Measurements from ENCODE around the gene CDC40. TPM values are rescaled to one million over a fixed set of nuclear protein-coding genes. Genes with fewer than 3 reads are reported as not detected.
"Not testable (repeated sequence)": the region's sequence is repeated elsewhere in the genome, so short reads cannot be mapped to it uniquely, and the experiment has no call there.

Gene CDC40
- total and polyA plus RNA-seq, 5 experiments from 2014 or later = 21.0 to 39.6 (median 25.6) TPM

DNA sequence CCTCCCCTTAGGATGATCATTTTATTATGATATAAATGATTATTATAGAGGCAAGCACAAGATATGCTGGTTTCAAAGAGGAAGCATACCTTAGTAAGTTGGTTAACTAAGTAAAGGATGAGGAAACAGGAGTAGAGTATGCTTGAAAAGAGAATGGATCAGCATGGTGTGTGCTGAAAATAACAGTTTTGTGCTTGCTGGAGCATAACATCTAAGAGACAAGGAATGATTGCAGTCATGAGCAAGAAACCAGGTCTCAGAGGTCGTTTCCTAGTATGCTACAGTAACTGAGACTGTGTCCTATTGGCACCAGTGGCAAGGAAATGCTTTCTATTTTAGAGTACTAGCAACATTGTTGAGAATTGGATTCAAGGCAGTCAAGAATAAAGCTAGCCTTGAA lies 34.1 kb downstream of the CDC40 start:
- DNase-seq (no peak), ATAC-seq (no peak)
- H3K4me3 Mint-ChIP-seq = no peak overlapping the region
- POLR2A ChIA-PET = no interaction called here
- H3K4me1 Mint-ChIP-seq = peaks cover 0 to 10% (median under 1%) of the 10 kb centered on the region in 4 donors
- H3K27ac Mint-ChIP-seq = no peak overlapping the region
- no peaks in the 10 kb centered on the region for H3K9me3 Mint-ChIP-seq
- no peaks in the 10 kb centered on the region for H3K27me3 Mint-ChIP-seq
- H3K36me3 Mint-ChIP-seq = peaks cover 22 to 89% (median 24%) of the 10 kb centered on the region in 3 donors

GRCh38 chr6:110216140-110216539 lies 35.9 kb downstream of the CDC40 start:
- DNase-seq = no peak
- Mint-ChIP-seq H3K27ac (peak overlapping the region in 3 of 10 donors; percentile 6 to 70 (median 9)), H3K4me1 (peaks cover 0 to 10% (median under 1%) of the 10 kb centered on the region in 4 donors), H3K27me3 (no peaks in the 10 kb centered on the region), H3K9me3 (no peaks in the 10 kb centered on the region), H3K4me3 (no peak overlapping the region), H3K36me3 (peaks cover 24 to 92% (median 32%) of the 10 kb centered on the region in 3 donors)
- no peak for ATAC-seq
- POLR2A ChIA-PET = no interaction called here

DNA sequence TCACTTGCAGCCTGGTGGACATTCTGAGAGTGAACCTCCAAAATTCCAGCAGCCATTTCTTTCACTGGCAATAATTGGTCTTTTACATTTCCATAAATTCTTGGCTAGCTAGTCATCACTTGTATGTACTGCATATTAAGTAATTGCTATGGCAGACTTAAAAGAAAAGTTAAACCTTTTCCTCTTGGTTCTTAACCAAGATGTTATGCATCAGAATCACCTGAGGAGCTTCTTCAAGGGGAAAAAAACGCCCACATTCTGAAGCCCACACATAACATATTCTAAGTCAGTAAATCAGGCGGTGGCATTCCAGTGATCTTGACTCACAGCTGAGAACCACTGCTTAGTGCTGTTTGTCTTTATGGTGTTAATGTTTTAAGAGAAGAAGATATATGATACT lies 37.0 kb downstream of the CDC40 start:
- Mint-ChIP-seq H3K4me3 (no peak overlapping the region), H3K27me3 (no peaks in the 10 kb centered on the region), H3K27ac (no peak overlapping the region), H3K9me3 (no peaks in the 10 kb centered on the region), H3K4me1 (peaks cover 0 to 10% (median under 1%) of the 10 kb centered on the region in 4 donors), H3K36me3 (peaks cover 20 to 92% (median 34%) of the 10 kb centered on the region in 3 donors)
- DNase-seq (no peak), ATAC-seq (no peak)
- POLR2A ChIA-PET = no interaction called here

DNA sequence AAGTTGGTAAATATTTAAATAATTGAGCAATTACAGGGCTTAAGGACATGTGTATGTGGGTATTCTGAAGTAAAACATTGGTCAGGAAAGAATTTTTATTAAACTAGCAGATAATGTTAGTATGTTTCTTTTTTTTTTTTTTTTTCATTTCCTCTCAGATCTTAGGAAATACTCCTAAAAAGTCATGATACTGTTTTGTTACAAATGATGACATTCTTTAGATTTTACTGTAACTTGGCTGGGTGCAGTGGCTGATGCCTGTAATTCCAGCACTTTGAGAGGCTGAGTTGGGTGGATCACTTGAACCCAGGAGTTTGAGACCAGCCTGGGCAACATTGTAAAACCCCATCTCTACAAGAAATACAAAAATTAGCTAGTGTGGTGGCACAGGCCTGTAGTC lies 41.5 kb downstream of the CDC40 start:
- DNase-seq (no peak), ATAC-seq (no peak)
- Mint-ChIP-seq H3K9me3 (no peaks in the 10 kb centered on the region), H3K27me3 (no peaks in the 10 kb centered on the region), H3K27ac (peak overlapping the region in 1 of 10 donors; percentile 34), H3K4me1 (no peaks in the 10 kb centered on the region), H3K36me3 (peaks cover 5 to 89% (median 24%) of the 10 kb centered on the region in 3 donors), H3K4me3 (no peak overlapping the region)
- POLR2A ChIA-PET = no interaction called here

DNA sequence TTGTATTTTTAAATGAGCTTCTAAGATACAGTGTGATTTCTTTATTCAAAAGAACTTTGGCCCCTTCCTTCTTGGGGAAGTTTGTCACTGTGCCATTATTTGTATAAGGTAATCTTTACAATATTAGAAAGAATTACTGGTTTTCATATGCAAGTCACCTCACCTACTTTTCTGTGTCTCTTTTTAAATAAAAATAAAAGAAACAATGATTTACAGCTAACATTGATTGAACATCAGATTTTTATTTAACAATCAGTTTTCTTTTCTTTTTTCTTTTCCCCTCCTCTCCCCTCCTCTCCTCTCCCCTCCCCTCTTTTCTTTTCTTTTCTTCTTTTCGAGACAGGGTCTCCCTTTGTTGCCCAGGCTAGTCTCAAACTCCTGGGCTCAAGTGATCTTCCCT lies 46.0 kb downstream of the CDC40 start:
- H3K27me3 Mint-ChIP-seq = no peaks in the 10 kb centered on the region
- no peaks in the 10 kb centered on the region for H3K4me1 Mint-ChIP-seq
- ATAC-seq = no peak
- H3K9me3 Mint-ChIP-seq = no peaks in the 10 kb centered on the region
- peaks cover 0 to 75% (median 7%) of the 10 kb centered on the region in 3 donors for H3K36me3 Mint-ChIP-seq
- DNase-seq = no peak
- H3K27ac Mint-ChIP-seq = peak overlapping the region in 3 of 10 donors; percentile 46 to 81 (median 65)
- POLR2A ChIA-PET = no interaction called here
- H3K4me3 Mint-ChIP-seq = no peak overlapping the region

DNA sequence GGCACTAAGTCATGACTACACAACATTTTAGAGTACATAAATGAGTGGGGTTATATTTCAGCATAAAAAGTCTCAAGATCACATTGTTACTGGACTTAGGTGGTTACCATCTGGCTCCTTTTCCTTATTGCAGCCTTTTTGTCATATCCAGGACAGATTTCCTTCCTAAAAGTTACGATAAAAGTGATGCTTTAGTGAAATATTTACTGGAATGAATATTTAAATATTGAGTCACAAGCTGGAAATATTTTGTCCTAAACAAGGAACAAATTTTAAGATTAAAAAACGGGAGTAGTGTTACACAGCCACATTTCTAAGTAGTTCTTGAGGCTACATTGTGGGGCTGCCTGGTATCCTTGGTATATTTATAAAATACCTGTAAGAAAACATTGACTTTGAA lies 52.2 kb downstream of the CDC40 start:
- Mint-ChIP-seq H3K36me3 (peaks cover 0 to 42% (median 18%) of the 10 kb centered on the region in 3 donors), H3K27ac (peak overlapping the region in 5 of 10 donors; percentile 43 to 71 (median 54)), H3K9me3 (peaks cover 0 to 4% (median 0%) of the 10 kb centered on the region in 9 donors), H3K4me3 (no peak overlapping the region), H3K27me3 (no peaks in the 10 kb centered on the region), H3K4me1 (peaks cover 0 to 14% (median 10%) of the 10 kb centered on the region in 4 donors)
- POLR2A ChIA-PET = no interaction called here
- no peak for DNase-seq
- ATAC-seq = no peak

GRCh38 chr6:110233770-110234374 lies 53.6 kb downstream of the CDC40 start:
- DNase-seq (peak in 2 of 10 donors; percentile 5 to 26), ATAC-seq (peak in 1 of 2 donors; percentile 46)
- peak overlapping the region in 8 of 10 donors; percentile 1 to 69 (median 39) for H3K27ac Mint-ChIP-seq
- peaks cover 0 to 14% (median 10%) of the 10 kb centered on the region in 4 donors for H3K4me1 Mint-ChIP-seq
- peak overlapping the region in 3 of 10 donors; percentile 27 to 39 (median 33) for H3K4me3 Mint-ChIP-seq
- H3K36me3 Mint-ChIP-seq = peaks cover 0 to 38% (median 18%) of the 10 kb centered on the region in 3 donors
- POLR2A ChIA-PET = no interaction called here
- no peaks in the 10 kb centered on the region for H3K27me3 Mint-ChIP-seq
- H3K9me3 Mint-ChIP-seq = peaks cover 0 to 4% (median 0%) of the 10 kb centered on the region in 9 donors

DNA sequence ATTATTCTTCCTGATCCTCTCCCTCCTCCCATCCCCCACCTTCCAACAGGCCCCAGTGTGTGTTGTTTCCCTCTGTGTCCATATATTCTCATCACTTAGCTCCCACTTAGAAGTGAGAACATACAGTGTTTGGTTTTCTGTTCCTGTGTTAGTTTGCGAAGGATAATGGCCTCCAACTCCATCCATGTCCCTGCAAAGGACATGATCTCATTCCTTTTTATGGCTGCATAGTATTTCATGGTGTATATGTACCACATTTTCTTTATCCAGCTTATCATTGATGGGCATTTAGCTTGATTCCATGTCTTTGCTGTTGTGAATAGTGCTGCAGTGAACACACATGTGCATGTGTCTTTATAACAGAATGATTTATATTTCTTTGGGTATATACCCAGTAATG lies 55.8 kb downstream of the CDC40 start:
- ATAC-seq, H3K27me3 Mint-ChIP-seq, POLR2A ChIA-PET, H3K27ac Mint-ChIP-seq, H3K4me3 Mint-ChIP-seq, H3K9me3 Mint-ChIP-seq, DNase-seq: not testable (repeated sequence)
- peaks cover 0 to 28% (median 18%) of the 10 kb centered on the region in 3 donors for H3K36me3 Mint-ChIP-seq
- H3K4me1 Mint-ChIP-seq = peaks cover 0 to 14% (median 10%) of the 10 kb centered on the region in 4 donors

DNA sequence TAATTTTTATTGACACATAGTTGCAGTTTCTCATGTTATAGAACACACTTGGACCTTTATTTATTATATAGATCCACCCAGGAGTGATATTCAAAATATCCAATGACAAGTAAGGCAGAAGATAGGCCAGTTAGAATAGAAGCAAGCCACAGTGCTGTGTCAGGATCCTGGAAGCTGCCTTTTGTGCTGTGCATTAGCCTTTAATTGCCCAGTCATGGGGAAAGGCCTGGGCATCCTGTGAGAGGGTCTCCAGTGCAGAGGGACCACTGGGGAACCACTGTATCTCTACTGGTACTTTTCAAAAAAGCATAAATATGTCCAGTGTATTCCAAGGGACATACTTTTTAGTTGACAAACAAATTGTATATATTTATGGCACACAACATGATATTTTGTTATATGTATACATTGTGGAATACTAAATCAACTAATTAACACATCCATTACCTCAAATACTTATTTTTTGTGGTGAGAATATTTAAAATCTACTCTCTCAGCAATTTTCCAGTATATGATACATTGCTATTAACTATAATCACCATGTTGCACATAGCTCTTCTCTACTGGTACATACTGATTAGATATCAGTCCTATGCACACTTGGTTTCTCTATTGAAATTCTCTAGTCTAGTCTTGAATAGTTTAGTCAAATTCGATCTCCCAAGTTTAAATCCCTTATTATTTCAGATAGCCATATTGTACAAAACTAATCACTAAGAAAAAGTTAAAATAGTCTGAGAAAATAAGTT lies 59.5 kb downstream of the CDC40 start:
- H3K36me3 Mint-ChIP-seq = peaks cover 9 to 25% (median 22%) of the 10 kb centered on the region in 3 donors
- no peak overlapping the region for H3K27ac Mint-ChIP-seq
- H3K4me1 Mint-ChIP-seq = peaks cover 0 to 2% (median 2%) of the 10 kb centered on the region in 4 donors
- H3K4me3 Mint-ChIP-seq = no peak overlapping the region
- peaks cover 0 to 4% (median 0%) of the 10 kb centered on the region in 9 donors for H3K9me3 Mint-ChIP-seq
- DNase-seq = no peak
- no peak for ATAC-seq
- POLR2A ChIA-PET = no interaction called here
- no peaks in the 10 kb centered on the region for H3K27me3 Mint-ChIP-seq

GRCh38 chr6:110244621-110245020 lies 64.4 kb downstream of the CDC40 start:
- DNase-seq, H3K27ac Mint-ChIP-seq, H3K9me3 Mint-ChIP-seq, ATAC-seq, POLR2A ChIA-PET, H3K27me3 Mint-ChIP-seq, H3K4me3 Mint-ChIP-seq, H3K4me1 Mint-ChIP-seq: not testable (repeated sequence)
- peaks cover 10 to 16% (median 11%) of the 10 kb centered on the region in 3 donors for H3K36me3 Mint-ChIP-seq

DNA sequence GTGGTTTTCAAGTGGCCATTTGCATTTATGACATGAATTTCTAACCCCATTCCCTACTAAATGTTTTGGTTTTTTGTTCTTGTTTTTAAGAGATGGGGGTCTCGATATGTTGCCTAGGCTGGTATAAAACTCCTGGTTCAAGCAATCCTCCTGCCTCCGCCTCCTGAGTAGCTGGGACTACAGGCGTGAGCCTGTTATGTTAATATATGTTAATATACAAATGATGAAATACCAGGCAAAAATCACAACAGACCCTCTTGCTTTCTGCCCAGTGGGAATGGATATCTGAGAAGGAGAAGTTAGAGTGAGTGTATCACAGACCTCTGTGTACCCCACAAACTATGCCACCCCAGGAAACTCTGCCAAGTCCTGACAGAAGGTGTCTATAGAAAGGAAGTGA lies 66.2 kb downstream of the CDC40 start:
- H3K9me3 Mint-ChIP-seq = peaks cover 0 to 9% (median 0%) of the 10 kb centered on the region in 9 donors
- POLR2A ChIA-PET = no interaction called here
- DNase-seq (no peak), ATAC-seq (no peak)
- H3K27me3 Mint-ChIP-seq = no peaks in the 10 kb centered on the region
- H3K36me3 Mint-ChIP-seq = peaks cover 10 to 16% (median 16%) of the 10 kb centered on the region in 3 donors
- no peak overlapping the region for H3K4me3 Mint-ChIP-seq
- H3K27ac Mint-ChIP-seq = no peak overlapping the region
- peaks cover 0 to 2% (median 0%) of the 10 kb centered on the region in 4 donors for H3K4me1 Mint-ChIP-seq

DNA sequence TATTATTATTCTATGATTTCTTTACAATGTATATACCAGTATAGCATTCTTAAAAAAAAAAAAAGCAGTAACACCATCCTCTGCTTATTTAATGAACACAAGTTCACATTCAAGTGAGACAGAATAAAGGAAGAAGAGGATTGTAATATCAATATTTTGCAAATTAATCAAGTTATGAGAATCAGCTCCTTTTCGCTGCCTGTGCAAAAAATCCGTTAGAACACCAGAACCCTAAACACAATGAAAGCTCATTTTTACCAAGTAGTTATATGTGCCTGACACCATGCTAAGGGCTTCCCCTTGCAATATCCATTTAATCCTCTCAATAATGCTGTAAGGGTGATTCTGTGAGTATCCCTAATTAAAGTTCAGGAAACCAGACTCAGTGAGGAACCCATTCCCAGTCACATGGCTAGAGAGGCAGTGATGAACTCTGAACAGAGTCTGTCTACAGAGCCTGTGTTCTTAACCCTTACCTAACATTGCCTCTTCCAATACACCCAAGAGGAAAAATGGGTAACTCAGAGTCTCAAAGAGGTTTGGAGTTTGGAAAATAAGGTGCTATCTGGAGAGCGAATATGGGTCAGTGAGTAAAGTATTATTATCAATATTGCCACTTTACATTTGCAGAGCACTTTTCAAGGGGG lies 66.8 kb downstream of the CDC40 start:
- peak overlapping the region in 1 of 10 donors; percentile 4 for H3K27ac Mint-ChIP-seq
- ATAC-seq (no peak), DNase-seq (no peak)
- H3K4me3 Mint-ChIP-seq = no peak overlapping the region
- POLR2A ChIA-PET = no interaction called here
- peaks cover 11 to 22% (median 17%) of the 10 kb centered on the region in 3 donors for H3K36me3 Mint-ChIP-seq
- peaks cover 0 to 10% (median 0%) of the 10 kb centered on the region in 9 donors for H3K9me3 Mint-ChIP-seq
- peaks cover 0 to 2% (median 0%) of the 10 kb centered on the region in 4 donors for H3K4me1 Mint-ChIP-seq
- H3K27me3 Mint-ChIP-seq = no peaks in the 10 kb centered on the region

- ATAC-seq = no peak
- no peak overlapping the region for H3K27ac Mint-ChIP-seq
Observed at GRCh38 chr6:110250058-110250457, 69.8 kb downstream of the CDC40 start.

More at GRCh38 chr6:110250058-110250457, 69.8 kb downstream of the CDC40 start:
- Mint-ChIP-seq H3K27me3 (no peaks in the 10 kb centered on the region), H3K4me3 (no peak overlapping the region), H3K36me3 (peaks cover 7 to 15% (median 12%) of the 10 kb centered on the region in 3 donors), H3K9me3 (peaks cover 0 to 16% (median 0%) of the 10 kb centered on the region in 9 donors), H3K4me1 (no peaks in the 10 kb centered on the region)
- POLR2A ChIA-PET = no interaction called here
- DNase-seq = no peak
